Sigmoid colon (tissue), 3 donors: ENCODE measurements around the gene TSPAN14.

Source experiments
- POLR2A ChIP-seq, 2 donors: fragments of 450-650 bp; IDR thresholded peaks; one replicate each; pipeline ENCODE4 v1.6.1; 2016; ENCODE audit warnings: antibody characterized with exemption in 2 of 2, mild to moderate bottlenecking in 2 of 2, moderate library complexity in 2 of 2
- TF ChIP-seq, protein P1 (sequence below), 4 experiments: fragments of 450-650 bp in 3 of 4; fragments of 200-600 bp in 1 of 4; IDR thresholded peaks; one replicate each; pipeline ENCODE4 v1.5.1; 2016 to 2019; ENCODE audit warnings: antibody characterized with exemption in 4 of 4, mild to moderate bottlenecking in 3 of 4, moderate library complexity in 2 of 4

DNA sequence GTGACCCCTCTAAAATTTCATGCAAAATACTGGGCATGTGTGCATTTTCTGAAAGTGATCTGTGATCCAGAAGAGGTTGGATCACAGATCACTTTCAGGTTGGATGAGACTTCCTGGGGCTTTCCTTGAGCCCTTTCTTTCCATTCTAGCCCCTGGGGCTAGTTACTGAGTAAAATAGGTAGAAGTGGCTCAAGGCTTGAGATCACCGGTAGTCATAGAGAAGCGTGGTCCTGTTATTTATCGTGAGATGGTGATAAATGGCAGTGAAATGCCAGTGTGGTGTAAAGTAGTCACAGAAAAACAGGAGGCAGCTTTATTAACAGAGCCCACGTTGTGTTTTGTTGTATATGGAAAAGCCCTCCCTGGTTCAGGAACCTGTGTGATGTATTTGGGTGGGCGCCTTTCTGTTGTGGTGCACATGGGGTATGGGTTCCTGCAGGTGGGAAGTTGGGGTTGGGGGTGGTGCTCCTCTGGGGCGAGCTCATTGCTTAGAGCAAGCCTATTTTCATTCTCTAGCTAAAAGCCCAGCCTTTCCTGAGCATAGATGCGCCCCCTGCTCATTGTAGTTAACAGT lies 49.6 kb downstream of the TSPAN14 start:
- TF ChIP-seq, protein P1, sequence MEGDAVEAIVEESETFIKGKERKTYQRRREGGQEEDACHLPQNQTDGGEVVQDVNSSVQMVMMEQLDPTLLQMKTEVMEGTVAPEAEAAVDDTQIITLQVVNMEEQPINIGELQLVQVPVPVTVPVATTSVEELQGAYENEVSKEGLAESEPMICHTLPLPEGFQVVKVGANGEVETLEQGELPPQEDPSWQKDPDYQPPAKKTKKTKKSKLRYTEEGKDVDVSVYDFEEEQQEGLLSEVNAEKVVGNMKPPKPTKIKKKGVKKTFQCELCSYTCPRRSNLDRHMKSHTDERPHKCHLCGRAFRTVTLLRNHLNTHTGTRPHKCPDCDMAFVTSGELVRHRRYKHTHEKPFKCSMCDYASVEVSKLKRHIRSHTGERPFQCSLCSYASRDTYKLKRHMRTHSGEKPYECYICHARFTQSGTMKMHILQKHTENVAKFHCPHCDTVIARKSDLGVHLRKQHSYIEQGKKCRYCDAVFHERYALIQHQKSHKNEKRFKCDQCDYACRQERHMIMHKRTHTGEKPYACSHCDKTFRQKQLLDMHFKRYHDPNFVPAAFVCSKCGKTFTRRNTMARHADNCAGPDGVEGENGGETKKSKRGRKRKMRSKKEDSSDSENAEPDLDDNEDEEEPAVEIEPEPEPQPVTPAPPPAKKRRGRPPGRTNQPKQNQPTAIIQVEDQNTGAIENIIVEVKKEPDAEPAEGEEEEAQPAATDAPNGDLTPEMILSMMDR (IDR thresholded peaks at IDR 0.05), result no peak
- no peak for TF ChIP-seq POLR2A (IDR thresholded peaks at IDR 0.05)
